RCC 7860 (cell line): ENCODE measurements around the gene C3orf22.

Experiments used
- DNase-seq: peaks from one replicate; pipeline ENCODE4 v3.0.0-alpha.2; 2015; ENCODE audit warnings: low spot score
- FAIRE-seq: peaks from 2 replicates; lab custom pipeline; 2012; peaks lifted over from hg19 to GRCh38; lab: Jason Lieb, UNC

Gene C3orf22

DNA sequence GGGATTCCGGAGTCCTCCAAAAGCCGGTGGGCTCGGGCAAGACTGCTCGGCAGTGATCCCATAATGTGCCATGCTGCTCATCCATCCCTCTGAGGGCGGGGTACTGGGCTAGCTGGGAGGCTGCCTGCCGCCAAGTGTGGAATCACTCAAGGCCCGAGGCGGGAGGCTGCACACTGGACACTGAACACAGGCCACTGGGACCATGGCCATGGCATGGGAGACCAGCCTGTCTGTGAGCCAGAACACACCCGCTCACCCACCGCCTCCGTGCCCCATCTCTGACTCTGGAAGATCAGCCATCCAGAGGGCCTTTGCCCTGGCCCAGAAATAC, 1.4 kb downstream of the C3orf22 start:
- FAIRE-seq (no peak), DNase-seq (no peak)

- DNase-seq (no peak), FAIRE-seq (no peak)
Measured at GRCh38 chr3:126556637-126557414, 1.9 kb downstream of the C3orf22 start.

DNA sequence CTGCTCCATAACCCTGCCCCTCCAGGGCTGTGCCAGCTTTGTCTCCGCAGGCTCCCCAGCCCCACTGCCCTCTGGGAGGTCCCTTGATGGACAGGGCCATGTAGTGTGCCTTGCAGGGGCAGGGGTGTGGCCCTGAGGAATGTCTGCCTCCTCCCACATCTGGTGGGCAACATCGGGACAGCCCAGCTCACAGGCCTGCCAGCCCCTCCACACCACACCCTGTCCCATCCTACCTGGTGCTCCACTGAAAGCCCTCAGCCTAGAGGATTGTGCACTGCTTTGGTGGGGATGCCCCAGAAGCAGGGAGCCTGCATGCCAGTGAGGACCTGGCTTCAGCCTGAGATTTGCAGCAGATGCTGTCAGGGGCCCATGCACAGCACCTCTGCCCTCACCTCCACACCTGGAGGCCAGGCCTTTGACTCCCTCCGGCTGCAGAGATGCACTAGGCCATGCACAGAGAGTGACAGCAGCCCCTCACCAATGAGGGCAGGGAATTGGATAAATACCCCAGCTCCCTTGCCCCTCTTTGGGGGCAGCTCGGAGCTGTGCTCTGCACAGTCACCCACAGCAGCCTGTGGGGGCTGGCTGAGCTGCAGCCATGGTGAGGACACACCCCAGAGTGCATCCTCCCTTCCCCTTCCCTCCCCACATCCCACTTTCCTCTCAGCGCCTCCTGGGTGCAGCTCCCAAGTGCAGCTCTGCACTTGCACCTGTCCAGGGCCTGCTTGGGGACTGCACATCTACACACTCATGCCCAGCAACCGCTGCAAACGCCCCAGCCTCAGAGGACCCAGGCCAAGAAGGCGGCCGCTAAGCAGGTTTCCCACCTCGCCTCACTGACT, 2.7 kb downstream of the C3orf22 start:
- DNase-seq: no peak
- no peak for FAIRE-seq

GRCh38 chr3:126554560-126555525, 3.9 kb downstream of the C3orf22 start:
- DNase-seq (no peak), FAIRE-seq (no peak)

GRCh38 chr3:126553284-126554084, 5.2 kb downstream of the C3orf22 start:
- no peak for FAIRE-seq

DNA sequence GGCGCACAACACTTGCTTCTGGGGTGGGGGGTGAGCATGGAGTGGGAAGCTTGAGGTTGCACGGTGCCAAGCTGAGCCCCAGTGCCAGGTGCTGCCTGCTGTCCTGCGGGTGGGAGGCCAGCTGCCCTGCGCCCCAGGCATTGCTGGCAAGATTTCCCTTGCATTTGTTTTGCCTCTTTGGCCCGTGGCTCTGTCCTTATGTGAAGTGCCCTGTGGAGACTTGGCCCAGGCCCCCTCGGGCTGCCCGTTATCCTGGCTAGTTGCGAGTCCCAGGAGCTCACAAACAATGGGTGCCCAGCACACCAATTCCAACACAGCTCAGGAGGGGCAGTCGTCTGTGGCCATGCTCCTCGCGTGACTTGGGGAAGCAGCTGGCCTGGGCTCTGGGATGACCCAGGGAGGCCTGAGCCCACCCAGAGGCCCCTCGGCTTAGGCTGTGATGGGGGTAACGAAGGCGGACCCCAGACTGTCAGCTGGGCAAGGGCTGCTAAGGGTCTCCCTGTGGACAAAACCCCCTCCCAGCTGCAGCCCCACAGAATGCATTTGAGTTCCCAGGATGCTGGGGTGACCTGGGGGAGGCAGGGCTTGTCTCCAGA, 5.9 kb downstream of the C3orf22 start:
- no peak for FAIRE-seq
- DNase-seq: no peak

More at GRCh38 chr3:126553284-126554084, 5.2 kb downstream of the C3orf22 start:
- no peak for DNase-seq

GRCh38 chr3:126551839-126552687, 6.7 kb downstream of the C3orf22 start:
- no peak for DNase-seq
- FAIRE-seq: no peak

DNA sequence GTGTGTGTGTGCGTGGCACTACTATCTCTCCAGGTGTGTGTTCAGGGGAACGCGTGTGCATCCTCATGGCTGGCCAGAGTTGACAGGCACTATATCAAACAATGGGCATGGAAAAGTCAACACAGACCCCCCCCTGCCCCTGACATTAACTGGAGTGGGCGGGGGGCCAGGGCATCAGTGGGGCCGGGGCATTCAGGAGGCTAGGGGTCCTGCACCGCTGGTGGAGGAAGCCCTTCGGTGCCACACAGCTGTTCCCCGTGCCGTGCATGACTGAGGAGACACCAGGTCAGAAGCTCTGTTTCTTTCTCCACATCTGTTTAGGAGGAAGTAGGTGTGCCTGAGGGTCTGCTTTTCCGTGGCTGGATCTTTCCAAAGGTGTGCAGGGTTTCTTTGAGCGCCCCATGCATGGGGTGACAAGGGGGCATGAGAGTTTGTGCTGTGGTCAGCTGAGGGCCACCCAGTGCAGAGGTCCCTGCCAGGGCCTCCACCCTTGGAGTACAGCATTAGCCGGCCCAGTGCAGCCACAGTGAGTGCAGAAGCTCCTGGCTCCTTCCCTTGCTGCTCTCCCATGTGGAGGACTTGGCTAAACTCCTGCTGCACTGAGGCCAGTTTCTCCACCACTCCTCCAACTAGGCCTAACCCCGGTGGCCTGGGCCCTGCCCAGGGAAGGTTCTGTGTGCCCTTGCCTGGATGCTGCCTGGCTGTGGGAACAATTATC, 7.5 kb downstream of the C3orf22 start:
- DNase-seq (no peak), FAIRE-seq (no peak)

GRCh38 chr3:126550488-126551051, 8.2 kb downstream of the C3orf22 start:
- no peak for DNase-seq
- FAIRE-seq: no peak

- DNase-seq: no peak
- FAIRE-seq: no peak
Measured at GRCh38 chr3:126549861-126550487, 8.8 kb downstream of the C3orf22 start.

GRCh38 chr3:126548556-126549466, 9.9 kb downstream of the C3orf22 start:
- DNase-seq: no peak
- FAIRE-seq: no peak

DNA sequence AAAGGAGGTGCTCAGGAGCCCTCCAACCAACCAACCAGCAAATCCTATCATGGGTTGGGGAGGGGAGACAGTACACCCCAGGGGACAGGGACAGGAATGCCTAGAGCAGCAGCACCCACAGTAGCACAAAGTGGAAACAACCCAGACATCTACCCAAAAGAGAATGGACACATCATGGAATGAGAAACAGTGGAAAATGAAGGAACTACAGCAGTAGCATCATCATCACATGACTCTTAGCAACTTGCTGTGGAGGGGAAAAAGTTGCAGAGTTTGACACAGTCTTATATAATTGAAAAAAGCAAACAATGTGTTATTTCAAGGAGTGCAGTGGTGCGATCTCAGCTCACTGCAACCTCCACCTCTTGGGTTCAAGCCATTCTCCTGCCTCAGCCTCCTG, 11.0 kb downstream of the C3orf22 start:
- DNase-seq (no peak), FAIRE-seq (no peak)

GRCh38 chr3:126546549-126547239, 12.0 kb downstream of the C3orf22 start:
- no peak for DNase-seq

DNA sequence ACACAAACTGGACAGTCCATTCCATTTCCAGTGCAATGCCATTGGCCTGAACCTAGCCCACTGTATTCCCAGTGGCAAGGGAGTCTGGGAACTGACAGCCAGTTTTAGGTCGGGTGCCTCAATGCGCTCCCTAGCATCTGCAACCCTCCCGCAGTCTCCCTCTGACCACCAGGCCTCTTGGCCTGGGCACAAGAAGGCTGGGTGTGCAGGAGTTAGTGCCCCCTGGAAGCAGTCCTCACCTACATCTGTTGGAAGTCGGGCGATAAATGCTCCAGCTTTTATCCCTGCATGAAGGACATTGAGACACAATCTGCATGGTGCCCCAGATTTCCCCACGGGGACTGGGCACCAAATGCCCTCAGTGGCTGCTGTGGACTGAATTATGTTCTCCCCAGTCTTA, 12.7 kb downstream of the C3orf22 start:
- no peak for DNase-seq
- FAIRE-seq: no peak

More at GRCh38 chr3:126546549-126547239, 12.0 kb downstream of the C3orf22 start:
- no peak for FAIRE-seq

DNA sequence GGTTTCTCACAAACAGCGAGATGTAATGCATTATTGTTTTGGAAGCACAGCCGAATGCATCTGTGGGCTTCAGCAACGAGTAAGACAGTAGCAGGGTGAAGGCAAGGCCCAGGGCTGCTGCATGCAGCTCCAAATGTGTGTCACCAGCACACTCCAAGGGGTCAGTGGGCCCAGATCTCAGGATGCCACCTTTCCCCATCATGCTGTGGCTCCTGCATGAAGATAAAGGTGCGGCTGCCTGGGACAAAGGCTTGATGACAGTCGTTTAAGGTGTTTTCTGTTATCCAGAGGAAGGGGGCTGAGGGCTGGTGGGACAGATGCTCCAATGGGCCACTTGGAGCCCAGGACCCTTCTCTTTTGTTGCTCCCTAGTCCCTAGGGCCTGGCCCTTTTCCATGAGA, 13.2 kb downstream of the C3orf22 start:
- no peak for FAIRE-seq
- no peak for DNase-seq
